Fibroblast of villous mesenchyme (primary cell): ENCODE data around the gene VANGL1. TPM values are rescaled to one million over a fixed set of nuclear protein-coding genes. Genes with fewer than 3 reads are reported as not detected.

ENCODE experiments used
- DNase-seq: peaks from one replicate; pipeline ENCODE4 v3.0.0-alpha.2; 2010; ENCODE audit warnings: low read depth
- H3K4me3 ChIP-seq: 2 replicates; pipeline ENCODE4 v1.5.1; 2011; ENCODE audit warnings: low read depth, mild to moderate bottlenecking, low read length
- total RNA-seq: library from RNA; depleted of rRNA; stranded (reverse); fragments of >200 nt; gene quantifications from 2 replicates; pipeline ENCODE4 v1.2.3, GENCODE V29; 2012
- TF ChIP-seq, protein P1 (sequence below): IDR thresholded peaks from 2 replicates; pipeline ENCODE4 v1.5.1; 2012; ENCODE audit warnings: low read depth, mild to moderate bottlenecking, low read length; ENCODE audit not compliant: insufficient read depth

The VANGL1 gene
- total RNA-seq, 1 donor: 10.8 TPM

DNA sequence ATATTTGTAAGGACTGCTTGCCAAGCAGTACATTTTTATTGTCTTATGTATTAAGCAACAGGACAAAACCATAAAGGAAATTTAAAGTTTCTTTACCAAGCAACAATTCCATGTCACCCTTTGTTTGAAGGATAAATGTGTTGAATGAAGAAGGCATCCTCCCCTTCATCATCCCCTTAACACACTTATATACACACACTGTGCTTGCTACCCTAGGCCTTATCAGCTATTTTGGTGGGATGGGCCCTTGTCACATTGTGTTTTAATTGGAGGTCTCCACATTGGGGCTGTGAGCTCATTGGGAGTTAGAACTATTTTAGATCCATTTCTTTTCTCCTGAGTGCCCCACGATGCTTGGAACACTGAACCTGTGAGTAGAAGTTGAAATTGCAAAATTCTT, 1.9 kb downstream of the VANGL1 start:
- DNase-seq: no peak
- no peak overlapping the region for H3K4me3 ChIP-seq
- TF ChIP-seq, protein P1, sequence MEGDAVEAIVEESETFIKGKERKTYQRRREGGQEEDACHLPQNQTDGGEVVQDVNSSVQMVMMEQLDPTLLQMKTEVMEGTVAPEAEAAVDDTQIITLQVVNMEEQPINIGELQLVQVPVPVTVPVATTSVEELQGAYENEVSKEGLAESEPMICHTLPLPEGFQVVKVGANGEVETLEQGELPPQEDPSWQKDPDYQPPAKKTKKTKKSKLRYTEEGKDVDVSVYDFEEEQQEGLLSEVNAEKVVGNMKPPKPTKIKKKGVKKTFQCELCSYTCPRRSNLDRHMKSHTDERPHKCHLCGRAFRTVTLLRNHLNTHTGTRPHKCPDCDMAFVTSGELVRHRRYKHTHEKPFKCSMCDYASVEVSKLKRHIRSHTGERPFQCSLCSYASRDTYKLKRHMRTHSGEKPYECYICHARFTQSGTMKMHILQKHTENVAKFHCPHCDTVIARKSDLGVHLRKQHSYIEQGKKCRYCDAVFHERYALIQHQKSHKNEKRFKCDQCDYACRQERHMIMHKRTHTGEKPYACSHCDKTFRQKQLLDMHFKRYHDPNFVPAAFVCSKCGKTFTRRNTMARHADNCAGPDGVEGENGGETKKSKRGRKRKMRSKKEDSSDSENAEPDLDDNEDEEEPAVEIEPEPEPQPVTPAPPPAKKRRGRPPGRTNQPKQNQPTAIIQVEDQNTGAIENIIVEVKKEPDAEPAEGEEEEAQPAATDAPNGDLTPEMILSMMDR: no peak

DNA sequence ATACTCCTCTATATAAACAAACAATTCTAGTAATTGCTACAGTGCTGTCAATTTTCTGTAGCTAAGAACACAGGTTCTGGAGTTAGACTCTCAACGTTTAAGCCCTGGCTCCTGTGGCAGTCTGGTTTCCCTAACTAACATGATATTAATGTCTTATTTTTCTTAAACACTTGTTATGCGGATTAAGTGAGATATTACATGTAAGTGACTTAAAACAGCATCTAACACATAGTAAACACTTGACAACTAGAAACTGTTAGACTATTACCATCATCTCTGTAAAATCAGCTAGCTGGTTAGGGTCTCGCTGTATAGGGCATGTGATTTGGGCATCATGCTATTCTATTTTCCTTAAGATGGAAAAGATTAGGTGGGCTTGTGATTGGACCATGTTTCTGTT, 2.3 kb downstream of the VANGL1 start:
- DNase-seq: no peak
- TF ChIP-seq, protein P1: no peak
- H3K4me3 ChIP-seq: no peak overlapping the region

DNA sequence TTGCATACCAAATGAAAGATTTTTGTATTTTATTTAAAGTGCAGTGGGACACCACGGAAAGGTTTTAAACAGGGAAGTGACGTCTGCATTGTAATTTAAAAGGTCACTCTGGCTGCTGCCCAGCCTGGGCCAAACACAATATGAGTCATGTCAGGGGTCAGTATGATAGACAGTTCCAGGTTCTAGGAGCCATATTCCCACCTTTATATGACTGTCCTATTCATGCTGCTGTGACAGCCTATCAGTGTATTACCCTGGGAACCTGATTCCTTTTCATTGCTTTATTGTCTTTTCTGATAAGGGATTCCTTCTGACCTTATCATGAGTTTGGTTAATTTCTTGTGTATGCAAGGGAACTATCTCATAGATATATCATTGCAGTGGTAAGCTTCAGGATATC, 5.3 kb downstream of the VANGL1 start:
- DNase-seq: no peak
- TF ChIP-seq, protein P1: no peak
- H3K4me3 ChIP-seq: no peak overlapping the region

DNA sequence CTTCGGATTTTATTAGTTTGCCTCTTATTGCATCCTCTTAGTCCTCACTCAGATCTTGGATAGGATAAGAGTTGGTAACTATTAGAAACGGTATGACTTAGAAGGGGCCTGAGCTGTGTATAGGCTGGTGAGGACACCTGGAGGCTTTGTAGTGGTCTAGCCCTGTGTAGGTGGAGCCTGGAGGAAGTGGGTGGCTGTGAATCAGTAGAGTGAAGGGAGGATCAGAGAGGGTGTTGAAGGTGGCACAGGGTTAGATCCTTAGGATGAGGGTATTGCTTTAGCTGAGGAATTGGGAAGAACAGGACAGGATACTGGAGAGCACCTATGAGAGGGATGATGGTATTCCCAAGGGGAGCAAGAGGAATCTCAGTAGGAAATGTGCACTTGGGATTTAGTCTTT, 5.7 kb downstream of the VANGL1 start:
- H3K4me3 ChIP-seq: no peak overlapping the region

DNA sequence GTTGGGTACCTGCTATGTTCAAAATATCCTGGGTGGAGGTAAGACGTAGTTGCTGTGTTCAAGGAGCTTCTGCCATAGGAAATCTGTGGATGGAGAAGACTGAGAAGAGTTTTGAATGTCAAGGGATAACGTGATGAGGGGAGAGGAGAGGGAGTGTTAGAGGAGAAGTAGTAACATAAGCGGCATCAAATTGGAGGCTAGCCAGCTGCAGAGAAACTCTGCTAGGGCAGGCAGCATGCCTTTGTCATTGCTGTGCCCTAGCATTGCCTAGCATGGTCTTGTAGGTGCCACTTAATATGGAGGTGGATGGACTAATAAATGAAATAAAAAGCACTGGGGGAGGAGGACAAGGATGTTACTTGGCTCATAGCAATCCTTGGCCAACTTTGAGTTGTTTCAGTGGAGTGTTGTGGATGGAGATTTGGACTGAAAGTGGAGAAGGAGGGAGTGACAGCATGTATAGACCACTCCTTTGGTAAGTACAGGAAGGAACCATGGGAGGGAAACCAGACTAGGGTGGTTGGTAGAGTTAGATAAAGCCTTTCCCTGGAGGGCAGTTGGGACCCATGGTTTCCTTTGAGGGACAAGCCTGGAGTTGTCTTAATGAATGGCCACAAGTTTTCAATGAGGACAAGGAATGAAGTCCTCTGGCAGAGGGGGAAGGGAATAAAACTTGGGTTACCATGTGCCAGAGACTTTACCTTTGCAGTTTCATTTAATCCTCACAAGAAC, 6.3 kb downstream of the VANGL1 start:
- H3K4me3 ChIP-seq: no peak overlapping the region
- no peak for DNase-seq
- TF ChIP-seq, protein P1: no peak

More for the DNA sequence above, 5.7 kb downstream of the VANGL1 start:
- TF ChIP-seq, protein P1: no peak
- DNase-seq: no peak

DNA sequence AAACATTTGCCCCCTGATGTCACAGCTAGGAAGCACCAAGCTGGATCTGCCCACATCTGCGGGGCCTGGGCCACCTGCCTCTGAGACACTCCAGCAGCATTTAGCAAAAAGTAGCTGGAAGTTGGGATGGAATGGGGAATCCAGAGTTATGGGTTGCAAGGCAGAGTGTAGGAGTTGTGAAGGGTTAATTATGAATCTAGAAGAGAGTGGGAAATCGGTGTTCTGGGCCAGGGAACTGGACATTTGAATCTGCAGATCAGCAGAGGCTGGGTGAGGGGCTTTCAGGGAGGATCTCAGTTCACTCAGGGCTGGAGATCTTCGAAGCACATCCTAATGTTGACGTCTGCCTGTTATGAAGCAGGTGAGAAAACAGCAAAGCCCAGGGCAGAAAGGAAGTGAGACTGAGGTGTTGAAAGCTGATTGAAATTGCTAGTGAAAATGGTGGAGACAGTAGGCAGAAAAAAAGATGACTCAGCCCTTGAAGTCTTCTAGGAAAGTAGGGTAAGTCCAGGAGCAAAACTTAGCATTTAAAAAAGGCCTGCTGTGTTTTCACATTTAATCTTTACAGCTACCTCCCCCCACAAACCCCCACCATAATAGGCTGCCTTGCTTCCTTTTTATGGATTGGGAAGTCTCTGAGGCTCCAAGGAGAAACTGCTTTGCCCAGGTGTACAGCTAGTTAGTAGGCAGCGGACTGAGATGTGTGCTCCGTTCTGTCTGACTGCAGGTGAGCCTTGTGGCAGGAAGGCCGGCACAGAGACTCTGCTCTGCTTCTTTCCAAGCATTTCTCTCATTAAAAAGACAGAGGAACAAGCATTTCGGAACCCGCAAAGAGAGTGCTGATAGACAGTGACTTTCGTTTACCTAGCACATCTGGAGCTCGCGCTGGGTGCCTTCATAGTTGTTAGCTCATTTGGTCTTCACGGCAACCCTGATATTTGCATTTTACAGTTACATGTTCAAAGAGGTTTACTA, 7.2 kb downstream of the VANGL1 start:
- TF ChIP-seq, protein P1: no peak
- DNase-seq: no peak
- no peak overlapping the region for H3K4me3 ChIP-seq
